Nephron (organoid): ENCODE results near the gene IL21.
A peak's percentile ranks its signal among the peaks of the same experiment; 100 is the strongest.
"Not testable (repeated sequence)": the region's sequence is repeated elsewhere in the genome, so short reads cannot be mapped to it uniquely, and the experiment has no call there.

Experiments
- H3K27ac Mint-ChIP-seq, 3 experiments: 2 replicates each; pipeline ENCODE4 v1.8.0; 2020; ENCODE audit warnings: mixed read lengths in 3 of 3, mild to moderate bottlenecking in 2 of 3, moderate library complexity in 1 of 3
- H3K27me3 Mint-ChIP-seq: 2 replicates; pipeline ENCODE4 v1.8.0; 2021; ENCODE audit warnings: low read depth, mild to moderate bottlenecking, moderate library complexity, mixed read lengths
- H3K36me3 Mint-ChIP-seq: 2 replicates; pipeline ENCODE4 v1.8.0; 2020; ENCODE audit warnings: low read depth, mixed read lengths
- H3K4me1 Mint-ChIP-seq: 2 replicates; pipeline ENCODE4 v1.8.0; 2020; ENCODE audit warnings: mixed read lengths
- H3K4me3 Mint-ChIP-seq, 3 experiments: 2 replicates each; pipeline ENCODE4 v1.8.0; 2020; ENCODE audit warnings: mild to moderate bottlenecking in 3 of 3, mixed read lengths in 3 of 3, moderate library complexity in 2 of 3
- H3K9me3 Mint-ChIP-seq: 2 replicates; pipeline ENCODE4 v1.8.0; 2020; ENCODE audit warnings: mixed read lengths
- TF ChIP-seq, protein P1 (sequence below), 3 experiments: fragments of 200-600 bp; sonication (generic); IDR thresholded peaks; one replicate each; pipeline ENCODE4 v1.5.0; 2021; ENCODE audit warnings: antibody characterized with exemption in 3 of 3; ENCODE audit not compliant: unreplicated experiment in 3 of 3

IL21 gene

DNA sequence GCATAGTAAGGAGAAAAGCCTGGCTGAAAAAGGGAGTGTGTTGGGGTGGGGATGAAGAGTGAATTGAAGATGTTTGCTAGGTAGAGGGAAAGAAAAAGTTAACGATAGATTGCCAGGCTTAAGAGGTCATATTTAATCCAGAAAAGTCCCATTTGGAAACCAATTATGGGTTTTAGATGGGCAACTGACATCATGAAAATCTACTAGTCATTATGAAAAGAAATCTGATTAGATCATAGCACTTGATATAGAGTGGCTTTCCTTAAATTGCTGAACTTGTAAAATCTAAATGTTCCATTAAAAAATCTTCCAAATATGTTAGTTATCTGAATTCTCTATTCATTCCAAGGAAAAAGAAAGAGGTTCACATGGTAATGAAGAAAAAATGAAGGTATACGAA lies 37.5 kb upstream of the IL21 start:
- TF ChIP-seq, protein P1, sequence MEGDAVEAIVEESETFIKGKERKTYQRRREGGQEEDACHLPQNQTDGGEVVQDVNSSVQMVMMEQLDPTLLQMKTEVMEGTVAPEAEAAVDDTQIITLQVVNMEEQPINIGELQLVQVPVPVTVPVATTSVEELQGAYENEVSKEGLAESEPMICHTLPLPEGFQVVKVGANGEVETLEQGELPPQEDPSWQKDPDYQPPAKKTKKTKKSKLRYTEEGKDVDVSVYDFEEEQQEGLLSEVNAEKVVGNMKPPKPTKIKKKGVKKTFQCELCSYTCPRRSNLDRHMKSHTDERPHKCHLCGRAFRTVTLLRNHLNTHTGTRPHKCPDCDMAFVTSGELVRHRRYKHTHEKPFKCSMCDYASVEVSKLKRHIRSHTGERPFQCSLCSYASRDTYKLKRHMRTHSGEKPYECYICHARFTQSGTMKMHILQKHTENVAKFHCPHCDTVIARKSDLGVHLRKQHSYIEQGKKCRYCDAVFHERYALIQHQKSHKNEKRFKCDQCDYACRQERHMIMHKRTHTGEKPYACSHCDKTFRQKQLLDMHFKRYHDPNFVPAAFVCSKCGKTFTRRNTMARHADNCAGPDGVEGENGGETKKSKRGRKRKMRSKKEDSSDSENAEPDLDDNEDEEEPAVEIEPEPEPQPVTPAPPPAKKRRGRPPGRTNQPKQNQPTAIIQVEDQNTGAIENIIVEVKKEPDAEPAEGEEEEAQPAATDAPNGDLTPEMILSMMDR (IDR thresholded peaks at IDR 0.05; ENCODE audit: unreplicated experiment in 3 of 3), result no peak
- H3K27me3 Mint-ChIP-seq, result no peaks in the 10 kb centered on the region
- peaks cover 3% of the 10 kb centered on the region for H3K4me1 Mint-ChIP-seq
- H3K36me3 Mint-ChIP-seq, result no peaks in the 10 kb centered on the region
- H3K27ac Mint-ChIP-seq, result no peak overlapping the region
- H3K9me3 Mint-ChIP-seq, result peaks cover 9% of the 10 kb centered on the region
- no peak overlapping the region for H3K4me3 Mint-ChIP-seq

DNA sequence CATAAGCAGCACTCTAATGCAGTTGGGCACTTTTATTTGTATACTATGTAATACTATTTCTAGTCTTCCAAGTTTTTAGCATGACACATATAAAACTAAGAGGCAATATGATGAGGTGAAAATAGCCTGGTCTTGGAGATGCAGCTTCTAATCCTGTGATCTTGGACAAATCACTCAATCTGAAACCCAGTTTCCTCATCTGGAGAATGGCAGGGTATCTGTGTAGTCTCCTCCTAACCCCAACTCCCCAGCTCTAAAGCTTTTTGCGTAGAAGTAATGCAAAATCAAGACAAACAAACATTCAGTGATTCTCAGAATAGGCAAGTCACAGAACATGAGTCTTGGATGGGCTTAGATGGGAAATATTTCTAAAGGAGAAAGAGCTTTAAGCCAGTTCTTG lies 36.7 kb upstream of the IL21 start:
- H3K4me3 Mint-ChIP-seq, result no peak overlapping the region
- peaks cover 9% of the 10 kb centered on the region for H3K9me3 Mint-ChIP-seq
- no peaks in the 10 kb centered on the region for H3K4me1 Mint-ChIP-seq

DNA sequence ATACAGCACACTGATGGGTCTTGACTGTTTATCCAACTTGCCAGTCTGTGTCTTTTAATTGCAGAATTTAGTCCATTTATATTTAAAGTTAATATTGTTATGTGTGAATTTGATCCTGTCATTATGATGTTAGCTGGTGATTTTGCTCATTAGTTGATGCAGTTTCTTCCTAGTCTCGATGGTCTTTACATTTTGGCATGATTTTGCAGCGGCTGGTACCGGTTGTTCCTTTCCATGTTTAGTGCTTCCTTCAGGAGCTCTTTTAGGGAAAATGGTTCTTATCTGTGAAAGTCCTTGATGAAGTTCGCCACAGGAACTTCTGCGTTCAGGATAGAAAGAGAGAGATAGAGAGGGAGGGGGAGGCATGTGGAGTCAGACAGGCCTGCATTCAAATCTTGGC lies 35.7 kb upstream of the IL21 start:
- H3K27ac Mint-ChIP-seq, H3K27me3 Mint-ChIP-seq, H3K4me1 Mint-ChIP-seq, H3K4me3 Mint-ChIP-seq, H3K36me3 Mint-ChIP-seq: not testable (repeated sequence)
- H3K9me3 Mint-ChIP-seq, result peaks cover 11% of the 10 kb centered on the region

More for the DNA sequence above, 36.7 kb upstream of the IL21 start:
- TF ChIP-seq, protein P1 (IDR thresholded peaks at IDR 0.05; ENCODE audit: unreplicated experiment in 3 of 3), result no peak
- no peak overlapping the region for H3K27ac Mint-ChIP-seq
- no peaks in the 10 kb centered on the region for H3K36me3 Mint-ChIP-seq
- H3K27me3 Mint-ChIP-seq, result no peaks in the 10 kb centered on the region

DNA sequence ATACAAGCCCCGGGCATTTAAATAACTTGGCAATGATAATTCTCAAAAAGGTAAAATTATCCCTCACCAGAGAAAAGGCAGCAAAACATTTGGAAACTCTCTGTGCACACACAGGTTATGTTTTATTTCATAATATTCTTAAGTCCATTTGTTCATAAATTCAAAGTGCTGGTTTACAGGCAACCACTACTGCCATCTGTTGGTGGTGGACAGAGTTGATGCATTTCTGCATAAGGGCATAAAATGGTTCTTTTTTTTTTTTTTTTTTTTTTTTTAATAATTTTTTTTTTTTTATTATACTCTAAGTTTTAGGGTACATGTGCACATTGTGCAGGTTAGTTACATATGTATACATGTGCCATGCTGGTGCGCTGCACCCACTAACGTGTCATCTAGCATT lies 31.5 kb upstream of the IL21 start:
- Mint-ChIP-seq H3K9me3 (peaks cover 5% of the 10 kb centered on the region), H3K27ac (no peak overlapping the region), H3K4me3 (no peak overlapping the region), H3K27me3 (no peaks in the 10 kb centered on the region), H3K4me1 (no peaks in the 10 kb centered on the region), H3K36me3 (no peaks in the 10 kb centered on the region)
- TF ChIP-seq, protein P1 (IDR thresholded peaks at IDR 0.05; ENCODE audit: unreplicated experiment in 3 of 3), result peak; percentile 14 to 20 (median 16)

DNA sequence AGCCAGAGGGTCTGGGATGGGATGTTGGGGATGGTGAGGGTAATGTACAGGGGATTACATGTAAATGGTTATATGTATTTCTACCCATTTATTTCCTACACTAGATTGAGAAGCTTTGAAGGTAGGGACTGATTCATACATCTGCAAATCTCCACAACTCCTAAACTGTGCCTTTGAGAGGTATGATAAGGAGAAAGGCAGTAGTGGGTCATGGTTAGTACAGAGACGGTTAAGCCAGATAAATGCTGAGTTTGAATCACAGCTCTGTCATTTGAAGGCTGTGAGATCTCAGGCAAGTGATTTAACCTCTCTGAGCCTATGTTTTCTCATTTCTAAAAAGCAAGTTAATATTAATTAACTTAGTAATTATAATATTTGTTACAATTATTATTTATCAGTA lies 29.3 kb upstream of the IL21 start:
- peaks cover 3% of the 10 kb centered on the region for H3K9me3 Mint-ChIP-seq

DNA sequence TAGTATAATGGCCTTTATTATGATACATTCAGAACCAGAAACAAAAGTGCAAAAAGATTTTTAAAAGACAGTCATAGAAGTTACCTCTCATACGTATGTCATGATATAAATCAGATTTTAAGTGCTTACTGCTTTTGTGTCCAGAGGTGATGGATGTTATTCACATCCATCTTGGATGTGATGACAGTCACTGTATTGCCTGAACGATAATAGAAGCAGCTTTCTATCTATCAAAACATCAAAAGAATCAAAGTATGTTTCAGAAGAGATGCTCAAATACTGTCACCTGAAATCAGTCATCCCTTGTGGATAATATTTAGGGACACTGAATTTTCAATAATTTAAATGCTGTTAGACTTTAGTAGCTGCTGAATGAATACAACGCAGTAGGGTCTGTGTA lies 26.8 kb upstream of the IL21 start:
- Mint-ChIP-seq H3K9me3 (peaks cover 3% of the 10 kb centered on the region), H3K4me3 (no peak overlapping the region), H3K4me1 (no peaks in the 10 kb centered on the region), H3K27me3 (no peaks in the 10 kb centered on the region), H3K27ac (no peak overlapping the region), H3K36me3 (no peaks in the 10 kb centered on the region)
- TF ChIP-seq, protein P1 (IDR thresholded peaks at IDR 0.05; ENCODE audit: unreplicated experiment in 3 of 3), result no peak

More for the DNA sequence above, 29.3 kb upstream of the IL21 start:
- H3K27me3 Mint-ChIP-seq, result no peaks in the 10 kb centered on the region
- TF ChIP-seq, protein P1 (IDR thresholded peaks at IDR 0.05; ENCODE audit: unreplicated experiment in 3 of 3), result no peak
- no peak overlapping the region for H3K4me3 Mint-ChIP-seq
- no peak overlapping the region for H3K27ac Mint-ChIP-seq
- no peaks in the 10 kb centered on the region for H3K4me1 Mint-ChIP-seq
- no peaks in the 10 kb centered on the region for H3K36me3 Mint-ChIP-seq
